SK-N-SH (cell line): Measurements from ENCODE around the gene MRPS5. TPM values are rescaled to one million over a fixed set of nuclear protein-coding genes. Genes with fewer than 3 reads are reported as not detected.

Source experiments
- CTCF ChIA-PET: fragments of 300-600, 350-600 bp; formaldehyde crosslinking; extraction: SDS; loops from one replicate; lab custom pipeline; 2021; lab: Yijun Ruan, JAX
- POLR2A ChIA-PET: fragments of 350-600 bp; sonication (Branson Sonifier 250); formaldehyde crosslinking; extraction: SDS; loops from one replicate; lab custom pipeline; 2020; ENCODE audit warnings: antibody characterized with exemption, inconsistent platforms; lab: Yijun Ruan, JAX
- DNase-seq: peaks from one replicate; pipeline ENCODE4 v3.0.0; 2012
- H2AFZ ChIP-seq: fragments of 200-600 bp; sonication (generic); 2 replicates; pipeline ENCODE4 v1.8.1; 2016; ENCODE audit warnings: antibody characterized with exemption, mild to moderate bottlenecking, low read depth
- H3F3A ChIP-seq: fragments of 200-600 bp; sonication (generic); replicated peaks from 2 replicates; pipeline ENCODE3; 2016; ENCODE audit warnings: antibody characterized with exemption, mild to moderate bottlenecking; ENCODE audit not compliant: insufficient read depth
- H3K27ac ChIP-seq, 2 experiments: fragments of 200-500 bp in 1 of 2; fragments of 200-600 bp in 1 of 2; sonication (Bioruptor generic) in 1 of 2; sonication (generic), shearing (Covaris generic) in 1 of 2; 2 replicates each; pipeline versions ENCODE4 v1.5.1 to v1.6.1; 2014 to 2016; ENCODE audit warnings: low read depth in 2 of 2, inconsistent platforms in 1 of 2, low read length in 1 of 2, mild to moderate bottlenecking in 1 of 2, mixed read lengths in 1 of 2
- H3K27me3 ChIP-seq: fragments of 200-600 bp; sonication (generic), shearing (Covaris generic); 2 replicates; pipeline ENCODE4 v1.6.1; 2016; ENCODE audit warnings: mixed run types; ENCODE audit not compliant: insufficient read depth
- H3K36me3 ChIP-seq, 2 experiments: fragments of 200-500 bp in 1 of 2; fragments of 200-600 bp in 1 of 2; sonication (Bioruptor generic) in 1 of 2; sonication (generic) in 1 of 2; replicated peaks in 1 of 2; 2 replicates each; pipeline versions ENCODE3 to v1.5.1; 2014 to 2016; ENCODE audit warnings: low read length in 1 of 2, mild to moderate bottlenecking in 1 of 2; ENCODE audit not compliant: insufficient read depth in 2 of 2, control insufficient read depth in 1 of 2
- H3K4me1 ChIP-seq, 2 experiments: fragments of 200-500 bp in 1 of 2; fragments of 200-600 bp in 1 of 2; sonication (Bioruptor generic) in 1 of 2; sonication (generic), shearing (Covaris generic) in 1 of 2; 2 replicates each; pipeline versions ENCODE4 v1.5.1 to v1.6.1; 2014 to 2016; ENCODE audit warnings: low read depth in 1 of 2, low read length in 1 of 2, mixed run types in 1 of 2; ENCODE audit not compliant: insufficient read depth in 2 of 2, control insufficient read depth in 1 of 2
- H3K4me2 ChIP-seq: fragments of 200-600 bp; sonication (generic), shearing (Covaris generic); 2 replicates; pipeline ENCODE4 v1.6.1; 2017; ENCODE audit warnings: mixed run types
- H3K4me3 ChIP-seq, 2 experiments: fragments of 200-500 bp in 1 of 2; fragments of 200-600 bp in 1 of 2; sonication (Bioruptor generic) in 1 of 2; sonication (generic), shearing (Covaris generic) in 1 of 2; 2 replicates each; pipeline versions ENCODE4 v1.5.1 to v1.8.1; 2014 to 2016; ENCODE audit warnings: low read depth in 2 of 2, inconsistent platforms in 1 of 2, low read length in 1 of 2, mild to moderate bottlenecking in 1 of 2, mixed read lengths in 1 of 2, moderate library complexity in 1 of 2
- H3K79me2 ChIP-seq: fragments of 200-600 bp; sonication (generic); 2 replicates; pipeline ENCODE4 v1.8.1; 2017; ENCODE audit warnings: mild to moderate bottlenecking; ENCODE audit not compliant: insufficient read depth
- H3K9ac ChIP-seq: fragments of 200-600 bp; sonication (generic); 2 replicates; pipeline ENCODE4 v1.6.1; 2017; ENCODE audit warnings: mixed run types
- H3K9me2 ChIP-seq: fragments of 200-600 bp; sonication (generic); 2 replicates; pipeline ENCODE4 v1.6.1; 2017; ENCODE audit warnings: mixed run types
- H3K9me3 ChIP-seq: fragments of 200-600 bp; sonication (generic); 2 replicates; pipeline ENCODE4 v1.6.1; 2017; ENCODE audit warnings: mixed run types, mild to moderate bottlenecking, moderate library complexity
- H4K20me1 ChIP-seq: fragments of 200-600 bp; sonication (generic); 2 replicates; pipeline ENCODE4 v1.6.1; 2017; ENCODE audit warnings: mild to moderate bottlenecking, mixed run types; ENCODE audit not compliant: insufficient read depth
- CHD2 ChIP-seq: fragments of 150-350 bp; IDR thresholded peaks from 2 replicates; pipeline ENCODE4 v1.6.1; 2018; ENCODE audit warnings: low read length; ENCODE audit not compliant: partially characterized antibody
- EZH2phosphoT487 ChIP-seq: fragments of 200-600 bp; sonication (generic); IDR thresholded peaks from 2 replicates; pipeline ENCODE4 v1.6.1; 2017; ENCODE audit warnings: low read depth, mixed run types, mild to moderate bottlenecking, antibody characterized with exemption, moderate library complexity, borderline replicate concordance
- FOXJ3 ChIP-seq: sonication (generic); formaldehyde crosslinking; IDR thresholded peaks from 2 replicates; pipeline ENCODE4 v1.5.1; 2020; ENCODE audit warnings: mild to moderate bottlenecking, missing genetic modification reagents
- GABPA ChIP-seq: IDR thresholded peaks from 2 replicates; pipeline ENCODE4 v1.4.0; 2012; ENCODE audit warnings: low read depth, mild to moderate bottlenecking
- GATA2 ChIP-seq: sonication (generic); formaldehyde crosslinking; IDR thresholded peaks from 2 replicates; pipeline ENCODE4 v1.5.0; 2020; ENCODE audit warnings: mild to moderate bottlenecking, missing genetic modification reagents
- MEF2A ChIP-seq: IDR thresholded peaks from 2 replicates; pipeline ENCODE4 v1.4.0; 2012; ENCODE audit warnings: low read depth, borderline replicate concordance
- MXI1 ChIP-seq: IDR thresholded peaks from 2 replicates; pipeline ENCODE4 v1.6.1; 2012; ENCODE audit warnings: mild to moderate bottlenecking, low read depth, low read length, improper control_type of control experiment
- NFIC ChIP-seq: IDR thresholded peaks from 2 replicates; pipeline ENCODE4 v1.4.0; 2012; ENCODE audit warnings: borderline replicate concordance
- POLR2AphosphoS5 ChIP-seq: IDR thresholded peaks from 2 replicates; pipeline ENCODE4 v1.6.1; 2012; ENCODE audit warnings: low read depth, low read length
- RCOR1 ChIP-seq: fragments of 150-350 bp; IDR thresholded peaks from 2 replicates; pipeline ENCODE4 v1.6.1; 2017; ENCODE audit warnings: antibody characterized with exemption, low read length
- RXRA ChIP-seq: IDR thresholded peaks from 2 replicates; pipeline ENCODE4 v1.4.0; 2012; ENCODE audit warnings: low read depth, mild to moderate bottlenecking, borderline replicate concordance
- SIN3A ChIP-seq: IDR thresholded peaks from 2 replicates; pipeline ENCODE4 v1.6.1; 2012; ENCODE audit warnings: low read depth, mild to moderate bottlenecking, low read length, moderate library complexity, borderline replicate concordance
- TCF12 ChIP-seq: IDR thresholded peaks from 2 replicates; pipeline ENCODE4 v1.4.0; 2012
- YY1 ChIP-seq: IDR thresholded peaks from 2 replicates; pipeline ENCODE4 v1.4.0; 2012; ENCODE audit warnings: low read depth, mild to moderate bottlenecking
- WGBS: methylation state at CpG from one replicate; pipeline ENCODE4 v1.1.6; 2017; ENCODE audit warnings: low lambda C conversion rate; 5-methylcytosine and 5-hydroxymethylcytosine counted together
- polyA plus RNA-seq, 3 experiments: library from polyadenylated mRNA; depleted of rRNA; stranded (reverse); fragments of >200 nt; gene quantifications; 2 replicates each; pipeline ENCODE4 v1.2.3, GENCODE V29; 2012
- TF ChIP-seq, protein P1 (sequence below): IDR thresholded peaks from 2 replicates; pipeline ENCODE4 v1.4.0; 2012; ENCODE audit warnings: low read depth, borderline replicate concordance
- TF ChIP-seq, protein P2 (sequence below): fragments of 200-600 bp; sonication (generic); IDR thresholded peaks from 2 replicates; pipeline ENCODE4 v1.6.1; 2017; ENCODE audit warnings: antibody characterized with exemption, mild to moderate bottlenecking, moderate library complexity
- TF ChIP-seq, protein P3 (sequence below): IDR thresholded peaks from 2 replicates; pipeline ENCODE4 v1.6.1; 2012; ENCODE audit warnings: mild to moderate bottlenecking, low read depth, low read length, moderate library complexity

Gene MRPS5
- polyA plus RNA-seq, 1 of the 3 experiments (the other 2 are of a cell fraction), result 32.8 TPM

DNA sequence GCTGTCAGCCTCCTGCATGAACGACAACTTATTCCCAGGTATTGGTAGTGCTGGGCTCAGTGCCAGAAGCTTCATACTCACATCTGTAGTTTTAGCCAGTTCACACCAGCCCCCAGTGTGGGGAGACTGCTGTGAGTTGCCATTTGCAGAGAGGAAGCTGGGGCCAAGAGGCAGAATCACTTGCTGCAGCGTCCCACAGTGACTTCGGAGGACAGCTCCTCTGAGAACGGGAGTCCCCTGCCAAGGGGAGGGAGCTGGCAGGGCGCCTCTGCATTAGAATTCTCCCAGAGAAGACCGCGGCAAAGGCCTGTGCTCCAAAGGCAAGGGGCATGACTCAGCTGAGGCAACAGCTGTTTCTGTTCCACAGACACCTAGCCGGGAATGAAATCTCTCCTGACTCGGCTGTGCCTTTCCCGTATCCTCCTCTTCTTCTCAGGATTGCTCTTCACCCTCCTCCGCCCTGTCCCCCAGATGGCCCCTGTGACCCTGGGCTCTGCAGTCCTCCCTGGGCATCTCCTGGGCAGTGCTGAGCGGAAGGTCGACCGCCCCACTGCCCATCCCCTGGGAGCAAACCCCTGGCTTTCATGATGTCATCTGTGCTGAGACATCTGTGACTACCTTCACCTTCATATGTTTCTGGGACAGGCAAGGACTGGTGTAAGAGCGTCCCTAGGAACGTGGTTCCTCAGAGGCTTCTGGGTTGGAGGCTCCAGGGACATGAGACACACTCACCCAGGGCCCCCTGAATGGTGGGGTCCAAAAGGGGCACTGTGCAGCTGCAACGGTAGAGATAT is 78.1 kb downstream of the MRPS5 start:
- ChIA-PET CTCF (interaction anchor here (0.8 to 1.4 kb wide), 4 partner anchors 21 to 78 kb away, joined by 3 to 4 read pairs (median 3); partner anchors contain the start of gene MRPS5), POLR2A (no interaction called here)
- Histone ChIP-seq H3F3A (peaks cover 11% of the 10 kb centered on the region), H3K9ac (no peak overlapping the region), H3K27ac (no peak overlapping the region), H3K9me2 (no peaks in the 10 kb centered on the region), H3K36me3 (no peaks in the 10 kb centered on the region), H3K4me2 (peak overlapping the region; percentile 44; the same call in 1 of the 2 replicates), H3K4me3 (no peak overlapping the region), H3K27me3 (peaks cover 42% of the 10 kb centered on the region; the same call in 1 of the 2 replicates), H2AFZ (no peak overlapping the region), H3K4me1 (no peaks in the 10 kb centered on the region), H3K79me2 (no peaks in the 10 kb centered on the region), H3K9me3 (no peaks in the 10 kb centered on the region), H4K20me1 (no peaks in the 10 kb centered on the region)
- TF ChIP-seq GATA2 (CRISPR knock-in tag) (no peak), CHD2 (no peak), YY1 (no peak), RCOR1 (no peak), GABPA (no peak), FOXJ3 (CRISPR knock-in tag) (no peak), TCF12 (no peak), EZH2phosphoT487 (no peak), POLR2AphosphoS5 (no peak)
- TF ChIP-seq, protein P1, sequence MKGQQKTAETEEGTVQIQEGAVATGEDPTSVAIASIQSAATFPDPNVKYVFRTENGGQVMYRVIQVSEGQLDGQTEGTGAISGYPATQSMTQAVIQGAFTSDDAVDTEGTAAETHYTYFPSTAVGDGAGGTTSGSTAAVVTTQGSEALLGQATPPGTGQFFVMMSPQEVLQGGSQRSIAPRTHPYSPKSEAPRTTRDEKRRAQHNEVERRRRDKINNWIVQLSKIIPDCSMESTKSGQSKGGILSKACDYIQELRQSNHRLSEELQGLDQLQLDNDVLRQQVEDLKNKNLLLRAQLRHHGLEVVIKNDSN, result no peak
- TF ChIP-seq, protein P2, sequence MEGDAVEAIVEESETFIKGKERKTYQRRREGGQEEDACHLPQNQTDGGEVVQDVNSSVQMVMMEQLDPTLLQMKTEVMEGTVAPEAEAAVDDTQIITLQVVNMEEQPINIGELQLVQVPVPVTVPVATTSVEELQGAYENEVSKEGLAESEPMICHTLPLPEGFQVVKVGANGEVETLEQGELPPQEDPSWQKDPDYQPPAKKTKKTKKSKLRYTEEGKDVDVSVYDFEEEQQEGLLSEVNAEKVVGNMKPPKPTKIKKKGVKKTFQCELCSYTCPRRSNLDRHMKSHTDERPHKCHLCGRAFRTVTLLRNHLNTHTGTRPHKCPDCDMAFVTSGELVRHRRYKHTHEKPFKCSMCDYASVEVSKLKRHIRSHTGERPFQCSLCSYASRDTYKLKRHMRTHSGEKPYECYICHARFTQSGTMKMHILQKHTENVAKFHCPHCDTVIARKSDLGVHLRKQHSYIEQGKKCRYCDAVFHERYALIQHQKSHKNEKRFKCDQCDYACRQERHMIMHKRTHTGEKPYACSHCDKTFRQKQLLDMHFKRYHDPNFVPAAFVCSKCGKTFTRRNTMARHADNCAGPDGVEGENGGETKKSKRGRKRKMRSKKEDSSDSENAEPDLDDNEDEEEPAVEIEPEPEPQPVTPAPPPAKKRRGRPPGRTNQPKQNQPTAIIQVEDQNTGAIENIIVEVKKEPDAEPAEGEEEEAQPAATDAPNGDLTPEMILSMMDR, result no peak
- WGBS, result 22% methylated on average over 11 of the region's 17 CpGs
- no peak for DNase-seq

GRCh38 chr2:95042472-95043271 is 78.9 kb downstream of the MRPS5 start:
- DNase-seq, result no peak
- POLR2A ChIA-PET, result no interaction called here
- CTCF ChIA-PET, result interaction anchor here (0.8 to 1.4 kb wide), 7 partner anchors 10 to 79 kb away, joined by 3 to 4 read pairs (median 3); partner anchors contain the start of gene MRPS5
- TF ChIP-seq MXI1 (no peak), RXRA (no peak), MEF2A (no peak), FOXJ3 (CRISPR knock-in tag) (no peak), GATA2 (CRISPR knock-in tag) (no peak), SIN3A (no peak), POLR2AphosphoS5 (no peak), YY1 (no peak), NFIC (no peak)
- TF ChIP-seq, protein P3, sequence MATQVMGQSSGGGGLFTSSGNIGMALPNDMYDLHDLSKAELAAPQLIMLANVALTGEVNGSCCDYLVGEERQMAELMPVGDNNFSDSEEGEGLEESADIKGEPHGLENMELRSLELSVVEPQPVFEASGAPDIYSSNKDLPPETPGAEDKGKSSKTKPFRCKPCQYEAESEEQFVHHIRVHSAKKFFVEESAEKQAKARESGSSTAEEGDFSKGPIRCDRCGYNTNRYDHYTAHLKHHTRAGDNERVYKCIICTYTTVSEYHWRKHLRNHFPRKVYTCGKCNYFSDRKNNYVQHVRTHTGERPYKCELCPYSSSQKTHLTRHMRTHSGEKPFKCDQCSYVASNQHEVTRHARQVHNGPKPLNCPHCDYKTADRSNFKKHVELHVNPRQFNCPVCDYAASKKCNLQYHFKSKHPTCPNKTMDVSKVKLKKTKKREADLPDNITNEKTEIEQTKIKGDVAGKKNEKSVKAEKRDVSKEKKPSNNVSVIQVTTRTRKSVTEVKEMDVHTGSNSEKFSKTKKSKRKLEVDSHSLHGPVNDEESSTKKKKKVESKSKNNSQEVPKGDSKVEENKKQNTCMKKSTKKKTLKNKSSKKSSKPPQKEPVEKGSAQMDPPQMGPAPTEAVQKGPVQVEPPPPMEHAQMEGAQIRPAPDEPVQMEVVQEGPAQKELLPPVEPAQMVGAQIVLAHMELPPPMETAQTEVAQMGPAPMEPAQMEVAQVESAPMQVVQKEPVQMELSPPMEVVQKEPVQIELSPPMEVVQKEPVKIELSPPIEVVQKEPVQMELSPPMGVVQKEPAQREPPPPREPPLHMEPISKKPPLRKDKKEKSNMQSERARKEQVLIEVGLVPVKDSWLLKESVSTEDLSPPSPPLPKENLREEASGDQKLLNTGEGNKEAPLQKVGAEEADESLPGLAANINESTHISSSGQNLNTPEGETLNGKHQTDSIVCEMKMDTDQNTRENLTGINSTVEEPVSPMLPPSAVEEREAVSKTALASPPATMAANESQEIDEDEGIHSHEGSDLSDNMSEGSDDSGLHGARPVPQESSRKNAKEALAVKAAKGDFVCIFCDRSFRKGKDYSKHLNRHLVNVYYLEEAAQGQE, result no peak

More at GRCh38 chr2:95042472-95043271, 78.9 kb downstream of the MRPS5 start:
- Histone ChIP-seq H3K4me2 (peak overlapping the region; percentile 44; the same call in 1 of the 2 replicates), H3K36me3 (no peaks in the 10 kb centered on the region), H3K9me2 (no peaks in the 10 kb centered on the region), H3K4me3 (no peak overlapping the region), H4K20me1 (no peaks in the 10 kb centered on the region), H3K27ac (no peak overlapping the region), H3K4me1 (no peaks in the 10 kb centered on the region), H2AFZ (no peak overlapping the region), H3K9ac (no peak overlapping the region), H3K79me2 (no peaks in the 10 kb centered on the region), H3F3A (peaks cover 19% of the 10 kb centered on the region), H3K9me3 (no peaks in the 10 kb centered on the region), H3K27me3 (peaks cover 34% of the 10 kb centered on the region; the same call in 1 of the 2 replicates)
- 7% methylated on average over 4 of the region's 7 CpGs for WGBS
